K562 (cell line): ENCODE data around the gene HSD11B2. TPM values are rescaled to one million over a fixed set of nuclear protein-coding genes. Genes with fewer than 3 reads are reported as not detected.

Source experiments
- ATAC-seq: fragments of 200-7000 bp; cut with Tn5 transposase; 3 replicates; pipeline ENCODE4 v1.9.1; 2020; ENCODE audit warnings: moderate library complexity
- BruUV-seq: library from RNA; stranded (reverse); fragments of 400-500 nt; replicated peaks from 2 replicates; lab custom pipeline; 2021; lab: Mats Ljungman, UMichigan
- CTCF ChIA-PET: fragments of 300-600 bp; formaldehyde crosslinking; extraction: SDS; loops from one replicate; lab custom pipeline; 2021; ENCODE audit warnings: low intra/inter-chr PET ratio; lab: Yijun Ruan, JAX
- POLR2A ChIA-PET: fragments of 300-600, 350-650 bp; sonication (Branson Sonifier 250); formaldehyde crosslinking; extraction: SDS; loops from one replicate; lab custom pipeline; 2021; ENCODE audit warnings: antibody characterized with exemption, inconsistent platforms; lab: Yijun Ruan, JAX
- DNase-seq, 4 experiments: peaks; one replicate each; pipeline versions ENCODE4 v3.0.0 to v3.0.0-alpha.2; 2011 to 2018; ENCODE audit warnings: low spot score in 3 of 4, mixed read lengths in 3 of 4; ENCODE audit errors: extremely low read depth in 1 of 4
- FAIRE-seq: peaks from 2 replicates; lab custom pipeline; 2011; peaks lifted over from hg19 to GRCh38; lab: Jason Lieb, UNC
- H2AFZ ChIP-seq: 2 replicates; pipeline ENCODE4 v1.6.0; 2011; ENCODE audit warnings: low read depth, low read length, control low read depth, inconsistent platforms
- H3K27ac ChIP-seq: fragments of 200-600 bp; 3 replicates; pipeline ENCODE4 v1.8.0; 2011; ENCODE audit warnings: low read depth, mild to moderate bottlenecking, control low read depth, inconsistent platforms, low read length, moderate library complexity, mixed read lengths; ENCODE audit errors: extremely low read depth
- H3K27me3 ChIP-seq, 2 experiments: fragments of 300-600 bp in 1 of 2; 2 replicates in 1 of 2; 3 replicates in 1 of 2; pipeline versions ENCODE4 v1.6.0 to v1.8.0; 2011; ENCODE audit warnings: inconsistent platforms in 2 of 2, low read length in 2 of 2, mild to moderate bottlenecking in 1 of 2, mixed read lengths in 1 of 2, moderate library complexity in 1 of 2; ENCODE audit not compliant: control insufficient read depth in 2 of 2, insufficient read depth in 2 of 2
- H3K36me3 ChIP-seq: fragments of 300-600 bp; 3 replicates; pipeline ENCODE4 v1.8.0; 2011; ENCODE audit warnings: mild to moderate bottlenecking, low read length, inconsistent platforms; ENCODE audit not compliant: control insufficient read depth, insufficient read depth
- H3K4me1 ChIP-seq, 2 experiments: fragments of 200-600 bp in 1 of 2; replicated peaks in 1 of 2; 2 replicates in 1 of 2; 3 replicates in 1 of 2; pipeline versions ENCODE4 v1.5.1 to v1.8.0; 2011; ENCODE audit warnings: inconsistent platforms in 2 of 2, low read length in 2 of 2, mild to moderate bottlenecking in 1 of 2, mixed read lengths in 1 of 2, moderate library complexity in 1 of 2; ENCODE audit not compliant: control insufficient read depth in 2 of 2, insufficient read depth in 2 of 2
- H3K4me2 ChIP-seq: 2 replicates; pipeline ENCODE4 v1.6.1; 2011; ENCODE audit warnings: low read length, control low read depth, inconsistent platforms, mixed read lengths; ENCODE audit not compliant: insufficient read depth
- H3K4me3 ChIP-seq: fragments of 200-600 bp; sonication (generic), shearing (Covaris generic); 2 replicates; pipeline ENCODE4 v1.5.1; 2016; ENCODE audit warnings: control low read depth, inconsistent platforms
- H3K79me2 ChIP-seq: fragments of 200-600 bp; 3 replicates; pipeline ENCODE4 v1.8.0; 2011; ENCODE audit warnings: low read length, inconsistent platforms; ENCODE audit not compliant: control insufficient read depth, insufficient read depth
- H3K9ac ChIP-seq, 2 experiments: 2 replicates each; pipeline versions ENCODE4 v1.6.0 to v1.6.1; 2011; ENCODE audit warnings: low read depth in 2 of 2, low read length in 2 of 2, control low read depth in 1 of 2, inconsistent platforms in 1 of 2, mild to moderate bottlenecking in 1 of 2, mixed read lengths in 1 of 2; ENCODE audit not compliant: insufficient read depth in 1 of 2
- H3K9me1 ChIP-seq: one replicate; pipeline ENCODE4 v1.6.0; 2011; ENCODE audit warnings: inconsistent platforms, mild to moderate bottlenecking, low read length, moderate library complexity; ENCODE audit not compliant: control insufficient read depth, insufficient read depth
- H3K9me3 ChIP-seq: replicated peaks from 2 replicates; pipeline ENCODE4 v1.5.1; 2011; ENCODE audit warnings: low read depth, low read length, inconsistent platforms; ENCODE audit not compliant: control insufficient read depth, insufficient read depth
- H4K20me1 ChIP-seq: replicated peaks from 2 replicates; pipeline ENCODE4 v1.6.1; 2011; ENCODE audit warnings: low read length, inconsistent platforms, mixed read lengths; ENCODE audit not compliant: control insufficient read depth, insufficient read depth
- BRF1 ChIP-seq: IDR thresholded peaks from 3 replicates; pipeline ENCODE4 v1.6.1; 2011; ENCODE audit warnings: borderline replicate concordance, mild to moderate bottlenecking; ENCODE audit not compliant: insufficient read length; ENCODE audit errors: extremely low read depth
- CBFA2T3 ChIP-seq: fragments of 450-650 bp; IDR thresholded peaks from 2 replicates; pipeline ENCODE4 v1.6.1; 2017
- CHD2 ChIP-seq: IDR thresholded peaks from 2 replicates; pipeline ENCODE4 v1.6.1; 2011; ENCODE audit warnings: low read depth, low read length
- CHD4 ChIP-seq: fragments of 200-600 bp; sonication (generic); IDR thresholded peaks from 3 replicates; pipeline ENCODE4 v1.6.1; 2012; ENCODE audit warnings: low read depth, mild to moderate bottlenecking, mixed read lengths, low read length, inconsistent platforms; ENCODE audit not compliant: insufficient read depth, insufficient replicate concordance, poor library complexity, severe bottlenecking
- CREB5 ChIP-seq: fragments of 250-450 bp; sonication (Bioruptor Pico); IDR thresholded peaks from 2 replicates; pipeline ENCODE4 v1.5.0; 2020; ENCODE audit warnings: mild to moderate bottlenecking
- MCM3 ChIP-seq: fragments of 450-650 bp; IDR thresholded peaks from 2 replicates; pipeline ENCODE4 v1.6.1; 2016
- NFXL1 ChIP-seq: fragments of 450-650 bp; formaldehyde crosslinking; IDR thresholded peaks from 2 replicates; pipeline ENCODE4 v1.4.0; 2021; ENCODE audit warnings: mild to moderate bottlenecking
- POLR2G ChIP-seq: fragments of 200-400 bp; formaldehyde crosslinking; IDR thresholded peaks from 2 replicates; pipeline ENCODE4 v1.6.1; 2017; ENCODE audit warnings: low read depth, mild to moderate bottlenecking, antibody characterized with exemption, low read length, moderate library complexity
- SP1 ChIP-seq: sonication (generic); formaldehyde crosslinking; IDR thresholded peaks from 2 replicates; pipeline ENCODE4 v1.8.1; 2022; ENCODE audit warnings: mild to moderate bottlenecking, missing genetic modification reagents
- ZNF280B ChIP-seq: fragments of 250-450 bp; sonication (Bioruptor Pico); IDR thresholded peaks from 2 replicates; pipeline ENCODE4 v1.5.1; 2021; ENCODE audit warnings: mild to moderate bottlenecking
- ZNF561 ChIP-seq: fragments of 450-650 bp; formaldehyde crosslinking; conservative IDR thresholded peaks from 2 replicates; pipeline ENCODE4 v1.4.0; 2020; ENCODE audit warnings: mild to moderate bottlenecking, moderate library complexity
- ZNF644 ChIP-seq: fragments of 200-800 bp; sonication (Bioruptor generic); IDR thresholded peaks from 2 replicates; pipeline ENCODE4 v1.6.1; 2016; ENCODE audit warnings: low read depth, missing genetic modification characterization, missing compliant biosample characterization
- ZNF696 ChIP-seq: fragments of 250-450 bp; sonication (Bioruptor Pico); conservative IDR thresholded peaks from 2 replicates; pipeline ENCODE4 v1.4.0; 2020; ENCODE audit warnings: mild to moderate bottlenecking, moderate library complexity
- WGBS: fragments of 100-300 bp; shearing (Covaris generic); methylation state at CpG from one replicate; pipeline ENCODE4 v1.1.6; 2016; ENCODE audit warnings: low coverage, mixed read lengths; ENCODE audit not compliant: insufficient coverage; ENCODE audit errors: missing lambda C conversion rate; 5-methylcytosine and 5-hydroxymethylcytosine counted together
- in situ Hi-C: fragments of 300-500 bp; cut with MboI; formaldehyde crosslinking; loops from 4 replicates; pipeline ENCODE4 v1.15.0; 2018; ENCODE audit warnings: inconsistent platforms, mixed read lengths
- intact Hi-C: fragments of 100-400 bp; cut with micrococcal nuclease; formaldehyde crosslinking; loops from 2 replicates; pipeline ENCODE4 v1.14.2; 2022
- polyA plus RNA-seq, 8 experiments: library from polyadenylated mRNA; depleted of rRNA in 4 of 8; stranded (reverse) in 5 of 8; unstranded in 3 of 8; fragments of >200 nt; fragmentation: Nextera tagmentation in 2 of 8; fragmentation: Illumina TruSeq in 1 of 8; extraction: Ambion mirVana in 2 of 8; extraction: Trizol in 1 of 8; gene quantifications; 2 replicates each; pipeline versions ENCODE4 v1.2.1 to v1.2.3, GENCODE V29; 2011 to 2014; ENCODE audit warnings: inconsistent platforms in 1 of 8, missing spikeins in 1 of 8
- total RNA-seq, 7 experiments: library from RNA; depleted of rRNA in 6 of 7; stranded (reverse); fragments of >200 nt in 6 of 7; fragmentation: Illumina TruSeq in 2 of 7; extraction: Trizol in 2 of 7; gene quantifications; 2 replicates each; pipeline versions ENCODE4 v1.2.1 to v1.2.3, GENCODE V29; 2011 to 2021; ENCODE audit warnings: low replicate concordance in 1 of 7

The HSD11B2 gene
- total and polyA plus RNA-seq, 9 of the 15 experiments (the other 6 are each of a cell fraction or from before 2014, with no cell fraction given) = 0.08 to 2.0 (median 0.79) TPM

- Histone ChIP-seq H3K9me1 (peaks cover 3% of the 10 kb centered on the region), H3K36me3 (peaks cover 29% of the 10 kb centered on the region; the same call in 2 of the 3 replicates), H3K4me1 (peaks cover 3 to 23% of the 10 kb centered on the region in 2 experiments; a peak in 3 of 5 replicates), H3K9ac (peak overlapping the region in 1 of 2 experiments; percentile 36; a peak in 1 of 4 replicates), H3K27me3 (no peaks in the 10 kb centered on the region), H3K4me3 (no peak overlapping the region), H3K9me3 (no peaks in the 10 kb centered on the region), H2AFZ (no peak overlapping the region), H3K79me2 (no peaks in the 10 kb centered on the region), H3K27ac (no peak overlapping the region), H3K4me2 (no peak overlapping the region), H4K20me1 (0 out of 2 replicates have a peak, but pooled peaks cover 3% of the 10 kb centered on the region)
- no peak for TF ChIP-seq ZNF561 (CRISPR knock-in tag)
- TF ChIP-seq POLR2G = peak; percentile 57; the same call in 1 of the 2 replicates
- no peak for DNase-seq
- 89% methylated on average over 23 of the region's 23 CpGs for WGBS
- ATAC-seq = no peak
- intact Hi-C loops (no loop called here), in situ Hi-C loops (no loop called here)
- BruUV-seq = no TSS peak
- POLR2A ChIA-PET = interaction anchor here (1.5 kb wide), 1 partner anchor 13 kb away, joined by 4 read pairs; no protein-coding TSS in a partner anchor
- CTCF ChIA-PET = no interaction called here
- no peak for FAIRE-seq
These were observed 5.8 kb downstream of the HSD11B2 start for GRCh38 chr16:67436640-67437193.

GRCh38 chr16:67437513-67437912 is 6.6 kb downstream of the HSD11B2 start:
- intact Hi-C loops = no loop called here
- Histone ChIP-seq H3K27ac (no peak overlapping the region), H3K9me1 (peaks cover 3% of the 10 kb centered on the region), H3K79me2 (no peaks in the 10 kb centered on the region), H3K4me2 (no peak overlapping the region), H3K9ac (peak overlapping the region in 1 of 2 experiments; percentile 43; a peak in 1 of 4 replicates), H3K36me3 (peaks cover 33% of the 10 kb centered on the region; the same call in 2 of the 3 replicates), H3K27me3 (no peaks in the 10 kb centered on the region), H4K20me1 (0 out of 2 replicates have a peak, but pooled peaks cover 3% of the 10 kb centered on the region), H3K4me3 (no peak overlapping the region), H2AFZ (no peak overlapping the region), H3K4me1 (peaks cover 0 to 21% of the 10 kb centered on the region in 2 experiments; a peak in 1 of 5 replicates), H3K9me3 (no peaks in the 10 kb centered on the region)
- WGBS = 72% methylated on average over 4 of the region's 4 CpGs
- in situ Hi-C loops = no loop called here
- ChIA-PET POLR2A (no interaction called here), CTCF (no interaction called here)
- no peak for DNase-seq
- no peak for FAIRE-seq
- ATAC-seq = no peak
- BruUV-seq = no TSS peak
- TF ChIP-seq CBFA2T3 = no peak
- no peak for TF ChIP-seq ZNF696 (CRISPR knock-in tag)
- no peak for TF ChIP-seq MCM3
- TF ChIP-seq CHD2 = no peak
- no peak for TF ChIP-seq CHD4
- no peak for TF ChIP-seq ZNF280B (CRISPR knock-in tag)
- TF ChIP-seq SP1 (CRISPR knock-in tag) = no peak
- TF ChIP-seq ZNF644 (tag) = no peak
- no peak for TF ChIP-seq CREB5 (CRISPR knock-in tag)
- no peak for TF ChIP-seq NFXL1 (CRISPR knock-in tag)
- TF ChIP-seq BRF1 = no peak
